Stomach (tissue), 9 donors: ENCODE data around the gene GOLM1. TPM values are rescaled to one million over a fixed set of nuclear protein-coding genes. Genes with fewer than 3 reads are reported as not detected.

Source experiments
- DNase-seq, 2 donors: peaks; one replicate each; pipeline versions ENCODE4 v3.0.0 to v3.0.0-alpha.2; 2013 to 2019
- H3K27ac ChIP-seq, 5 donors: fragments of 200-600 bp in 4 of 5; sonication (generic) in 4 of 5; one replicate each; pipeline ENCODE4 v1.5.1; 2013 to 2019; ENCODE audit warnings: mild to moderate bottlenecking in 1 of 5, moderate library complexity in 1 of 5
- H3K27me3 ChIP-seq, 3 donors: fragments of 200-600 bp; sonication (generic); one replicate each; pipeline ENCODE4 v1.5.1; 2017 to 2019; ENCODE audit warnings: mixed run types in 1 of 3
- H3K36me3 ChIP-seq, 4 donors: fragments of 200-600 bp; sonication (generic); 1 replicate in 3 of 4; 2 replicates in 1 of 4; pipeline ENCODE4 v1.5.1; 2016 to 2019
- H3K4me1 ChIP-seq, 4 donors: fragments of 200-600 bp; sonication (generic); one replicate each; pipeline ENCODE4 v1.5.1; 2016 to 2019
- H3K4me3 ChIP-seq, 4 donors: fragments of 200-600 bp; sonication (generic) in 3 of 4; one replicate each; pipeline ENCODE4 v1.5.1; 2016 to 2019; ENCODE audit warnings: mild to moderate bottlenecking in 1 of 4
- H3K9me3 ChIP-seq, 4 donors: fragments of 200-600 bp; sonication (generic); one replicate each; pipeline ENCODE4 v1.5.1; 2016 to 2019
- CTCF ChIP-seq, 7 experiments: fragments of 450-650 bp in 4 of 7; fragments of 200-600 bp in 3 of 7; sonication (generic) in 3 of 7; IDR thresholded peaks; one replicate each; pipeline ENCODE4 v1.5.1; 2016 to 2019; ENCODE audit warnings: antibody characterized with exemption in 7 of 7, control low read depth in 2 of 7, mild to moderate bottlenecking in 1 of 7
- EP300 ChIP-seq: sonication (generic); formaldehyde crosslinking; IDR thresholded peaks from one replicate; pipeline ENCODE4 v1.6.1; 2017; ENCODE audit warnings: antibody characterized with exemption
- POLR2A ChIP-seq, 4 donors: fragments of 450-650 bp; IDR thresholded peaks; one replicate each; pipeline ENCODE4 v1.6.1; 2016; ENCODE audit warnings: antibody characterized with exemption in 4 of 4, control low read depth in 2 of 4, mild to moderate bottlenecking in 1 of 4, moderate library complexity in 1 of 4
- POLR2AphosphoS5 ChIP-seq, 3 donors: sonication (generic); formaldehyde crosslinking; IDR thresholded peaks; one replicate each; pipeline ENCODE4 v1.6.1; 2016; ENCODE audit warnings: antibody characterized with exemption in 3 of 3
- WGBS, 5 donors: extraction: QIAGEN DNeasy Blood & Tissue Kit in 3 of 5; methylation state at CpG; one replicate each; pipeline versions ENCODE4 v1.1.5 to v1.1.7; 2013 to 2018; 5-methylcytosine and 5-hydroxymethylcytosine counted together
- intact Hi-C: fragments of 100-400 bp; cut with DNase I; formaldehyde crosslinking; loops from one replicate; pipeline ENCODE4 v1.15.1; 2023; ENCODE audit warnings: low total_unique reads
- polyA plus RNA-seq, 3 donors: library from polyadenylated mRNA; stranded (reverse); fragments of 200-250 nt; gene quantifications; one replicate each; pipeline ENCODE4 v1.2.3, GENCODE V29; 2013
- total RNA-seq, 5 donors: library from RNA; depleted of rRNA; stranded (reverse); fragments of >200 nt; gene quantifications; one replicate each; pipeline versions ENCODE4 v1.1.0 to v1.2.3, GENCODE V29; 2014 to 2016
- donor health status: healthy with polysubstance abuse.
- donor health status: Bipolar disorder and iron deficiency.
- donor health status: healthy.

Gene GOLM1
- total and polyA plus RNA-seq, 8 donors, result 16.0 to 160 (median 39.4) TPM

DNA sequence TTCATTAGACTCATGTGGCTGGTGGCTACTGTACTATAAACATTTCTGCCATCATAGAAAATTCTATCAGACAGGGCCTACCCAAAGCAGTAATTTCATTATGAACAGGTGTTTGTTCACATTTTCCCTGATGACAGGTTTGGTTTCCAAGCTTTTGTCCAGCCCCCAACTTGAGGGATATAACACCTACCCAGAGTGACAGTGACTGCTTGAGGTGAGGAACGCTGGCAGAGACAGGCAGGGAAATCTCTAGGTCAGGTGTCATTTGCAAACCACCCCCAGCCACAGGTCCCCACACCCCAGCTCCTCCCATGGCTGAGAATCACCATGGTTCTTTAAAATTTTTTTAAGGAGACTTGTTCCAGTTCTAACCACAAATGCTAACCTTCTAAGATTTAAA, 25.5 kb downstream of the GOLM1 start:
- Histone ChIP-seq H3K9me3 (no peaks in the 10 kb centered on the region), H3K4me1 (peaks cover 3 to 20% (median 12%) of the 10 kb centered on the region in 4 donors), H3K27me3 (no peaks in the 10 kb centered on the region), H3K36me3 (peaks cover 0 to 47% (median 21%) of the 10 kb centered on the region in 4 donors), H3K27ac (no peak overlapping the region), H3K4me3 (no peak overlapping the region)
- TF ChIP-seq POLR2A (IDR thresholded peaks at IDR 0.05), result no peak
- TF ChIP-seq EP300, result no peak
- TF ChIP-seq CTCF (IDR thresholded peaks at IDR 0.05), result no peak
- TF ChIP-seq POLR2AphosphoS5 (IDR thresholded peaks at IDR 0.05), result no peak
- intact Hi-C loops, result no loop called here
- DNase-seq, result no peak
- WGBS, 5 donors, result 66 to 94% (median 79%) methylated on average over 1 of the region's 1 CpG

- no peak for DNase-seq
- 71 to 82% (median 79%) methylated on average over 2 of the region's 2 CpGs for WGBS, 5 donors
- no peaks in the 10 kb centered on the region for H3K9me3 ChIP-seq
- TF ChIP-seq POLR2AphosphoS5 (IDR thresholded peaks at IDR 0.05) (no peak), EP300 (no peak)
- no peak overlapping the region for H3K27ac ChIP-seq
- H3K36me3 ChIP-seq, result peaks cover 0 to 36% (median 22%) of the 10 kb centered on the region in 4 donors
- H3K27me3 ChIP-seq, result no peaks in the 10 kb centered on the region
- intact Hi-C loops, result no loop called here
- peaks cover 0 to 13% (median 6%) of the 10 kb centered on the region in 4 donors for H3K4me1 ChIP-seq
- H3K4me3 ChIP-seq, result no peak overlapping the region
Observed at GRCh38 chr9:86072394-86072877, 26.9 kb downstream of the GOLM1 start.

DNA sequence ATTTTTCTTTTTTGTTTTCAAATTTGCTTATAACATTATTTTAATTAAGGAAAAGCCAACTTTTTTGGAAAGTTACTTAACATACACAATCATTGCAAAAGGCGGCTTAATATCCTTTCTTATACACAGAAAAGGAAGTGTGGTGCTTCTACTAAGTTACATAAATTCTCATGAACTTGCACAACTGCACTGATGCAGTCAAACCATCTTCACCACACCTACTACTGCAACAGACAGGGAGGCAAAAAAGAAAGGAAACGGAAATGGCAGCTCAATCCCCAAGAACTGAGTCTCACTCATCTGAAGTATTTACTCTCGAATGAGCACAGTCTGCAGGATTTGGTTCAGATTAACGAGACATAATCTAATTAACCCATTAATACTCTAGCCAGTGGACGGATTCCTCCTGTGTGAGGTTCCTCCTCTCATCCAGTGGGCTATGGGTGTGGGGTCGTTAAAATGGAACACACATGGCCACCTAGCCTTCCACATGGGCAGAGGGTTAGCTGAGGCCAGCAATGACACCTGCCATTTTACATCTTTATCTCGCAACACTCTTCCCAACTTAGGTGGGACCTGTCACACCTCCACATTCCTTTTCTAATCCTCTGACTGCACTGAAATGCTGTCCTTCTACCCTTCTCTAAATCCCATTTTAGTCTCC, 30.0 kb downstream of the GOLM1 start:
- Histone ChIP-seq H3K27ac (no peak overlapping the region), H3K9me3 (no peaks in the 10 kb centered on the region), H3K4me3 (no peak overlapping the region), H3K4me1 (peaks cover 0 to 10% (median 1%) of the 10 kb centered on the region in 4 donors), H3K36me3 (peaks cover 0 to 21% (median 10%) of the 10 kb centered on the region in 4 donors), H3K27me3 (no peaks in the 10 kb centered on the region)
- no peak for DNase-seq
- intact Hi-C loops, result no loop called here
- 64 to 81% (median 75%) methylated on average over 7 of the region's 7 CpGs for WGBS, 5 donors
- TF ChIP-seq POLR2AphosphoS5 (IDR thresholded peaks at IDR 0.05) (no peak), POLR2A (IDR thresholded peaks at IDR 0.05) (no peak), CTCF (IDR thresholded peaks at IDR 0.05) (no peak), EP300 (no peak)

DNA sequence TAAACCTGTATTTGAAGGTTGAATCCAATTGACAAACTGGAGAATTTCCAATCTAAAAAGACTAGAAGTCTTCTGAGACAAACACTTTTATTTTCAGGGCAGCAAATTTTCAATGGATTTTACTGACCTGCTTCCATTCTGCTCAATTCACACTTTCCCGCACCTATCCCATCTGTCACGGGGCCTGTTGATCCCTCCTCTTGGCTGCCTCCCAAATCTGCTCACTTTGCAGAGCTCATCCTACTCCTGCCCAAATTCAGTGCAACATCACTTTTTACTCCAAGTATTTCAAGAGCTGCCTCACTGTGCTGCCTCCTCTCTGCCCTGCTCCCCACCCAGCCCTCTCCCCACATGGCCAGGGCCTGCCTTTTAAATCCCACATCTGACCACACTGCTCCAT, 35.1 kb downstream of the GOLM1 start:
- Histone ChIP-seq H3K27me3 (no peaks in the 10 kb centered on the region), H3K4me3 (no peak overlapping the region), H3K4me1 (peaks cover 0 to 23% (median 10%) of the 10 kb centered on the region in 4 donors), H3K9me3 (no peaks in the 10 kb centered on the region), H3K27ac (no peak overlapping the region), H3K36me3 (peaks cover 0 to 16% (median 0%) of the 10 kb centered on the region in 4 donors)
- TF ChIP-seq POLR2A (IDR thresholded peaks at IDR 0.05) (no peak), EP300 (no peak), POLR2AphosphoS5 (IDR thresholded peaks at IDR 0.05) (no peak), CTCF (IDR thresholded peaks at IDR 0.05) (no peak)
- no peak for DNase-seq
- intact Hi-C loops, result no loop called here
- 54 to 73% (median 61%) methylated on average over 2 of the region's 2 CpGs for WGBS, 5 donors
